ENCODE results near the gene NMNAT1.

GRCh38 chr1:9912264-9912936, 30.9 kb upstream of the NMNAT1 start:
- TF ChIP-seq CTCF (IDR thresholded peaks at IDR 0.05), result no peak
- TF ChIP-seq POLR2A (IDR thresholded peaks at IDR 0.05), result no peak

Data from right lobe of liver (tissue), 4 donors.